Hepatic stellate cell (primary cell): ENCODE data around the gene NEK2.
"Not testable (repeated sequence)": the region's sequence is repeated elsewhere in the genome, so short reads cannot be mapped to it uniquely, and the experiment has no call there.

Source experiments
- DNase-seq: peaks from one replicate; pipeline ENCODE4 v3.0.0; 2011; ENCODE audit warnings: low spot score

The NEK2 gene

GRCh38 chr1:211650904-211651303, 24.5 kb downstream of the NEK2 start:
- no peak for DNase-seq

DNA sequence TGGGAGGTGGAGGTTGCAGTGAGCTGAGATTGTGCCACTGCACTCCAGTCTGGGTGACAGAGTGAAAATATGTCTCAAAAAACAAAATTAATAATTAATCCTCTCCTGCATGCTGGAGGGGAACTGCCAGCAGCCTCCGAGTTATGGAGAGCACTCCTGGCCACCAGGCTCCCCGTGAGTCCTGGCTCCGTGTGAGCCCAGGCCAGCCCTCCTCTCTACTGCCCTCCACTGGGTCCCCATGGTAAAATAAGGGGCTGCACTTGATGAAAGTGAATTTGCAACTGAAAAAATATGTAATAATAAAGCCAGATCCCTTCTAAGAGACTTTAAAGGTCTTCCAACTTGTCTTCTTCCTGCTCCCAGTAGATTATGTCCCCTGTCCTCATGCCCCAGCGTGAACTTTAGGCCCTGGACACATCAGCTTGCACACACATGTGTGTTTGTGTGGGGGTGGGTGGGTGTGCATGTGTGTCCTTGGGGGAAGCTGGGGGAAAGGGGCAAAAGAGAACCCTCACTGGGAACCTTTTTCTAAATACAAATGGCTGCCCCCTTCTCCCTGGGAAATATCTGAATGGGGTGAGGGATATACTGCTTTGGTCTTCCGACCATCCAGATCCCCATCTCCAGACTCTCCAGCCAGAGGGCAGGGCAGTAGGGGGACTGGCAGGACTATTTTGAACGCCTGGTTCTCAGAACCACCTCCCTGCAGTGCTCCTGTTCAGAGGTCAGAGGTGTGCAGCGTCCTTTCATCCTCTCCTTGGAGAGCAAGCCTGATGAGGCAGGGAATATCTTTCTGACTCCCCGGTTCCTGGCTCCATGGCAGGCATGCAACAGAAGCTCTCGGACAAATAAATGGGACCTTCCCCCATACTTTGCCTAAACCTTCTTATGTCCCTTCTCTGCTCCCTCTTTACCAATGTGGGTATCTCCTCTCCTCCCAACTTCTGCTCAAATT, 26.2 kb downstream of the NEK2 start:
- peak; percentile 68 for DNase-seq

DNA sequence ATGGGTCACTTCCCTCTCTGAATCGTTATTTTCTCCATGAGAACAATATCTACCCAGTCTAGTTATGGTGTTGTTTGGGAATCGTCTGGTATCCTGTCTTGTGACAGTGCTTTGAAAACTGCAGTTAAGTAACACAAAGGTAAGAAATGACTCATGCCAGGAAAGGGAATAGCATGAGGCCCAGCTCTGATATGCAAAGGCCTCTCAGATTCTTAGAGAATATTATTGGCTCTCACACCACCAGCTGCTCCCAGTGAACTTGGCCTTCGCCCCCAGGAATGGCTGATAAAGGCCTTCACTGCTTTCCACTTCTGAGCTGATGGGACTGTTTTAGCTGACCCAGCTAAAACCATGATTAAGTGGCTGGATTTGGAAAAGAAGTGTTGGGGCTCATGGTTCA, 27.1 kb downstream of the NEK2 start:
- no peak for DNase-seq

GRCh38 chr1:211647711-211648121, 27.7 kb downstream of the NEK2 start:
- DNase-seq = no peak

GRCh38 chr1:211646566-211646965, 28.9 kb downstream of the NEK2 start:
- no peak for DNase-seq

DNA sequence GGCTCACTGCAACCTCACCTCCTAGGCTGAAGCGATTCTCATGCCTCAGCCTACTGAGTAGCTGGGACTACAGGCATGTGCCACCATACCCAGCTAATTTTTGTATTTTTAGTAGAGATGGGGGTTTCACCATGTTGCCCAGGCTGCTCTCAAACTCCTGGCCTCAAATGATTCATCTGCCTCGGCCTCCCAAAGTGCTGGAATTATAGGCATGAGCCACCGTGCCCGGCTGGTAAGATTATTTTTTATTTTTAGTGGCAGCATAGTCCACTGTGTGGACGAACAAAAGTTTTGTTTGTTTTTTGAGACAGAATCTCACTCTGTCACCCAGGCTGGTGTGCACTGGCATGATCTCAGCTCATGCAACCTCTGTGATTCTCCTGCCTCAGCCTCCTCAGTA, 29.8 kb downstream of the NEK2 start:
- not testable (repeated sequence) for DNase-seq

GRCh38 chr1:211644653-211645052, 30.8 kb downstream of the NEK2 start:
- DNase-seq = no peak

- DNase-seq = no peak
Observed at GRCh38 chr1:211643324-211644212, 31.9 kb downstream of the NEK2 start.

GRCh38 chr1:211642870-211643269, 32.6 kb downstream of the NEK2 start:
- DNase-seq = no peak

- no peak for DNase-seq
Observed at GRCh38 chr1:211641942-211642341, 33.5 kb downstream of the NEK2 start.

- no peak for DNase-seq
Observed at GRCh38 chr1:211641044-211641800, 34.2 kb downstream of the NEK2 start.

GRCh38 chr1:211640301-211640630, 35.2 kb downstream of the NEK2 start:
- DNase-seq = no peak

GRCh38 chr1:211639475-211640300, 35.7 kb downstream of the NEK2 start:
- DNase-seq = peak; percentile 86

DNA sequence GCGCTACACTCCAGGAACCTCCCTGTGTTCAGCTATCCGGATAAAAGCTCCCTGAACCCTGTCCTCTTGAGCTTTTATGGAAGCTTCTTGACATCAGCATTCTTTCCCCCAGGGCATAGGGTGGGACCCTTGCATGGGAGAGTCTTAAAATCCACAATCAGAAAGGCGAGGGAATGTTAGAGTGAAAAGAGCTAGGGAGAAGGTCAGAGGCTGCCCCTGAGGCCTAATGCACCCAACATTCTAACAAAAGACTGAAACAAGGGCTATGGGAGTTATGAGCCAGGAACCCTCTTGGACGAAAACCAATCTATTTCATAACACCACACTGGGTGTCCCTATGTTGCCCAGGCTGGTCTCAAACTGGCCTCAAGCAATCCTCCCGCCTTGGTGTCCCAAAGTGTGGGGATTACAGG, 36.7 kb downstream of the NEK2 start:
- DNase-seq = no peak

DNA sequence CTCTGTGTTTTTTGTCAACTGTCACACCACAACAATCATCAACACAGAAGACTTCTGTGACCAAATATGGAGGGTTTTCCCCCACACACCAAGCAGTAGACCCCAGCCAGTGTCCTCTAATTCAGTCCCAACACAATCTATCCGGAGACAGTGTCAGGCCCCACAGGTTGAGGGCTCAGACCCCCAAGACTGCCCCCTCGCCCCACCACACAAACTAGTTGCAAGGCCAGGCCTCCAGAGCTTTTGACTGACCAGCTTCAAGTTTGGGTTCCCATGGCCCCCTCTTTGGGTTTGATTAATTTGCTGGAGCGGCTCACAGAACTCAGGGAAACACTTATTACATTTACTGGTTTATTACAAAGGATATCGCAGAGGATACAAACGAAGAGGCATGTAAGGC, 37.2 kb downstream of the NEK2 start:
- DNase-seq = no peak

DNA sequence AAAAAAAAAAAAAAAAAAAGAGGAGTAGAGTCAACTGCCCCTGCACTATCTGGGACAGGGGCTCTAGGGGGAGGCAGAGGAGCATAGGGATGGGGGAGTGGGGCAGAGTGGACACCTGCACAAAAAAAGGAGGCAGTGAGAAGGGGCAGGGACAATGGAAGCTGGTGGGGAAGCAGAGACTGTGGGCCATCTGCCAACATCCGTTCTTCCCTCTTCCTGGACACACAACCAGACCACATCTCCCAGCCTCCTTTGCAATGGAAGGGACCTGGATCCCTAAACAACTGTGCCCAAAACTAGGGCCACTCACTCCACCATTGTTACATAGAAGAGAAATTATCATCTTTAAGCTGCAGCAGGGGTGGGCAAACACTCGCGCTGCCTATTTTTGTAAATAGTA, 38.4 kb downstream of the NEK2 start:
- no peak for DNase-seq

- DNase-seq = not testable (repeated sequence)
Observed at GRCh38 chr1:211636575-211637029, 38.8 kb downstream of the NEK2 start.

DNA sequence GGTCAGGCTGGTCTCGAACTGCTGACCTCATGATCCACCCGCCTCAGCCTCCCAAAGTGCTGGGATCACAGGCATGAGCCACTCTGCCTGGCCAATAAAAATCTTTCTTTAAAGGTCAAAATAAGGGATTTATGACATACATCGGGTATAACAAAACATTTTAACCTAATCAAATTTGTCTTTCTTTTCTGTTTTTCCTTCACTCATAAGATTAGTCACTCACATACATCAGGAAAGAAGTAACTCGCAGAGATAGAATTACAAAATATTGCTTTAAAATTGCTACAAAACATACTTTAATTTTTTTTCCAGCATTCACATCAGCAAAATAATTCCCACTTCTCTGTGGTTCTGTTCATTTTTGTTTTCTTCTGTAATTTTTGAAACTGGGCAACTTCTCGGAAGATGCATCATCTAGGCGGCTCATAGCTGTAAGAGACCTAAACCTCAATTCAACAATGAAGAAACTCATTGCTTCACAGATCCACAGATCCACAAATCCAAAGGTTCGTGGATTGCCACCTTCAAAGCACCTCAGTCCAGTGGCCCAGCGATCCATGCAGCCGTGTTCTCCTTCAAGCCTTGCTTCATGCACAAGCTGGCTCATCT, 39.7 kb downstream of the NEK2 start:
- no peak for DNase-seq

DNA sequence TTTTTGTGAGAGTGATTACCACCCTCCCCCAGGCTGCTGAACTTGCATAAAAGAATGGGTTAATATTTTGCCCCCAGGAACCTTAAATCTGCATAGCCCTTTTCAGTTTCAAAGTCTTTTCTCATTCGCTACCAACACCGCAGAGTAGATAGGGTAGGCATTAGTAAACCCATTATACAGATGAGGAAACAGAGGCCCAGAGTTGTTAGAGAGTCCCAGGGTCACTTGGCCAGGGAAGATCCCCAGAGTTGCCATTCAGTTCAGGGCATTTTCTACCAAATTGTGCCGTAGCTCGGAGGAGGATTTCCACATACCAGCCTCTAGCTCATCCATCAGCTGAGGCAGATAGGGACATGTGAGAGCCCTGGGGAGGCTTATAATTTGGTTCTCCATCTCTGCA, 40.5 kb downstream of the NEK2 start:
- no peak for DNase-seq

DNA sequence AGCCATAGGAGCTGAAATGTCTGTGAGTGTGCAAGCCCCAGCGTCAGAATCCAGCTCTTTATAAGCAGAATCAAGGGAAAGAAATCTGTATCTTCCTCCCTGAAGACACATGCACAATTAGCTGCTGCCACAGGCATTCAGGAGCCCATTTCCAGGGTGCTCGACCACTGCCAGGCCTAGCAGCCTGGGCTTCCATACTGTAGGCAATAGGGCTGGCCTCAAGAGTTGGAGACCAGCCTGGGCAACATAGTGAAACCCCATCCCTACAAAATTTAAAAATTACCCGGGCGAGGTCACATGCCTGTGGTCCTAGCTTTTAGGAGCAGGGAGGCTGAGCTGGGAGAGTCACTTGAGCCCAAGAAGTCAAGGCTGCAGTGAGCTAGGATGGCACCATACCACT, 41.0 kb downstream of the NEK2 start:
- DNase-seq = no peak

DNA sequence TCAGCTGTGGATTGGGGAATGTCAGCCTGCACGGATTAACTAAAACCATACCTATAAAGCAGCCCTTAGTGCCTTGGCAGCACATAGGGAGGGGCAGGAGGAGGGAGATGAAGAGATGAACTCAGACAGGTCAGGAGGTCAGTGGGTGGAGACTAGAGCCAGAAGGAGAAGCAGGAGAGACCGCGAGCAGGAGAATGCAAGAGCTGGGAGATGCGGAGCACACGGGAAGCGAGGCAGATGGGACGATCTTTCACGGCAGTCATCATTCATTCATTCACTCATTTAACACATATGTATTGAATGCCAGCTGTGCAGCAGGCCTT, 41.9 kb downstream of the NEK2 start:
- no peak for DNase-seq
